Stimulated activated CD4-positive, alpha-beta T cell treated with anti-CD3 and anti-CD28 coated beads, Interleukin-1b, Interleukin-23, amount 100 ng/mL, for 48 hours (primary cell): ENCODE data around the gene ABCA4.

ENCODE experiments used
- DNase-seq: peaks from one replicate; pipeline ENCODE4 v3.0.0-alpha.2; 2020

ABCA4 gene

GRCh38 chr1:94025383-94026340 lies 95.3 kb downstream of the ABCA4 start:
- DNase-seq = no peak

- no peak for DNase-seq
These were observed 96.7 kb downstream of the ABCA4 start for GRCh38 chr1:94024104-94024792.

- no peak for DNase-seq
These were observed 98.3 kb downstream of the ABCA4 start for GRCh38 chr1:94022471-94023189.

- DNase-seq = no peak
These were observed 100.0 kb downstream of the ABCA4 start for GRCh38 chr1:94020764-94021579.

GRCh38 chr1:94019327-94019726 lies 101.6 kb downstream of the ABCA4 start:
- DNase-seq = no peak

GRCh38 chr1:94017155-94017829 lies 103.7 kb downstream of the ABCA4 start:
- no peak for DNase-seq

GRCh38 chr1:94015489-94015817 lies 105.5 kb downstream of the ABCA4 start:
- DNase-seq = no peak

- no peak for DNase-seq
These were observed 106.1 kb downstream of the ABCA4 start for GRCh38 chr1:94014635-94015488.

- DNase-seq = no peak
These were observed 106.9 kb downstream of the ABCA4 start for GRCh38 chr1:94014087-94014486.

GRCh38 chr1:94013367-94013878 lies 107.5 kb downstream of the ABCA4 start:
- DNase-seq = no peak

GRCh38 chr1:94012708-94013366 lies 108.1 kb downstream of the ABCA4 start:
- DNase-seq = no peak

- DNase-seq = no peak
These were observed 109.0 kb downstream of the ABCA4 start for GRCh38 chr1:94011709-94012595.

GRCh38 chr1:94011129-94011528 lies 109.8 kb downstream of the ABCA4 start:
- no peak for DNase-seq

GRCh38 chr1:94009304-94009703 lies 111.6 kb downstream of the ABCA4 start:
- no peak for DNase-seq

- DNase-seq = no peak
These were observed 114.3 kb downstream of the ABCA4 start for GRCh38 chr1:94006604-94007003.

- no peak for DNase-seq
These were observed 116.0 kb downstream of the ABCA4 start for GRCh38 chr1:94004924-94005323.

- no peak for DNase-seq
These were observed 118.7 kb downstream of the ABCA4 start for GRCh38 chr1:94002046-94002787.

GRCh38 chr1:94001397-94002045 lies 119.4 kb downstream of the ABCA4 start:
- DNase-seq = no peak
